Neuronal stem cell (in vitro differentiated cells): ENCODE results near the gene SULF2.

Experiments
- DNase-seq: peaks from one replicate; pipeline ENCODE4 v3.0.0-alpha.2; 2013; ENCODE audit warnings: low spot score
- H2AFZ ChIP-seq: one replicate; pipeline ENCODE4 v1.6.1; 2013; ENCODE audit warnings: mild to moderate bottlenecking, low read length, inconsistent platforms
- H2AK5ac ChIP-seq: 2 replicates; pipeline ENCODE4 v1.6.1; 2013; ENCODE audit warnings: low read depth, mild to moderate bottlenecking, inconsistent platforms, low read length, moderate library complexity, mixed read lengths
- H2BK120ac ChIP-seq: 2 replicates; pipeline ENCODE4 v1.6.1; 2013; ENCODE audit warnings: low read depth, mild to moderate bottlenecking, inconsistent platforms, low read length, moderate library complexity, mixed read lengths
- H2BK12ac ChIP-seq: one replicate; pipeline ENCODE4 v1.6.1; 2013; ENCODE audit warnings: low read length, inconsistent platforms
- H2BK15ac ChIP-seq: 2 replicates; pipeline ENCODE4 v1.6.1; 2013; ENCODE audit warnings: mild to moderate bottlenecking, low read length, inconsistent platforms, mixed read lengths
- H2BK5ac ChIP-seq: one replicate; pipeline ENCODE4 v1.6.1; 2013; ENCODE audit warnings: inconsistent platforms, mild to moderate bottlenecking, low read length, moderate library complexity
- H3K14ac ChIP-seq: one replicate; pipeline ENCODE4 v1.6.1; 2013; ENCODE audit warnings: low read length, inconsistent platforms
- H3K18ac ChIP-seq: 2 replicates; pipeline ENCODE4 v1.6.1; 2013; ENCODE audit warnings: low read length, inconsistent platforms
- H3K23ac ChIP-seq: 2 replicates; pipeline ENCODE4 v1.6.1; 2013; ENCODE audit warnings: low read depth, mild to moderate bottlenecking, mixed read lengths, low read length, inconsistent platforms; ENCODE audit not compliant: poor library complexity
- H3K27ac ChIP-seq: replicated peaks from 3 replicates; pipeline ENCODE4 v1.5.1; 2013; ENCODE audit warnings: low read length, inconsistent platforms
- H3K27me3 ChIP-seq, 3 experiments: 2 replicates each; pipeline ENCODE4 v1.6.1; 2013; ENCODE audit warnings: low read length in 3 of 3, mild to moderate bottlenecking in 2 of 3, inconsistent platforms in 1 of 3, low read depth in 1 of 3, mixed read lengths in 1 of 3, moderate library complexity in 1 of 3; ENCODE audit not compliant: control insufficient read depth in 3 of 3, insufficient read depth in 3 of 3
- H3K36me3 ChIP-seq, 2 donors: replicated peaks in 1 of 2; 2 replicates each; pipeline ENCODE4 v1.6.1; 2013; ENCODE audit warnings: low read length in 2 of 2; ENCODE audit not compliant: control insufficient read depth in 2 of 2, insufficient read depth in 2 of 2
- H3K4ac ChIP-seq: 2 replicates; pipeline ENCODE4 v1.6.1; 2013; ENCODE audit warnings: inconsistent platforms, mild to moderate bottlenecking, low read length, moderate library complexity
- H3K4me1 ChIP-seq, 2 donors: 1 replicate in 1 of 2; 2 replicates in 1 of 2; pipeline ENCODE4 v1.6.1; 2013; ENCODE audit warnings: low read length in 2 of 2, low read depth in 1 of 2; ENCODE audit not compliant: control insufficient read depth in 2 of 2, insufficient read depth in 1 of 2
- H3K4me2 ChIP-seq: one replicate; pipeline ENCODE4 v1.6.1; 2013; ENCODE audit warnings: mild to moderate bottlenecking, low read length, inconsistent platforms; ENCODE audit not compliant: insufficient read depth, poor library complexity, severe bottlenecking
- H3K4me3 ChIP-seq, 2 donors: 2 replicates each; pipeline ENCODE4 v1.5.1; 2013; ENCODE audit warnings: low read length in 2 of 2, mild to moderate bottlenecking in 2 of 2, inconsistent platforms in 1 of 2, moderate library complexity in 1 of 2
- H3K79me1 ChIP-seq: one replicate; pipeline ENCODE4 v1.6.1; 2013; ENCODE audit warnings: low read depth, mild to moderate bottlenecking, inconsistent platforms, low read length, moderate library complexity
- H3K9ac ChIP-seq: one replicate; pipeline ENCODE4 v1.6.1; 2013; ENCODE audit warnings: mild to moderate bottlenecking, low read depth, low read length, inconsistent platforms; ENCODE audit not compliant: poor library complexity
- H3K9me3 ChIP-seq, 2 donors: replicated peaks in 1 of 2; 2 replicates each; pipeline versions ENCODE3 to v1.6.1; 2013; ENCODE audit warnings: low read length in 2 of 2, mild to moderate bottlenecking in 2 of 2, inconsistent platforms in 1 of 2, low read depth in 1 of 2, mixed read lengths in 1 of 2, moderate library complexity in 1 of 2; ENCODE audit not compliant: control insufficient read depth in 2 of 2, insufficient read depth in 1 of 2
- H4K8ac ChIP-seq: one replicate; pipeline ENCODE4 v1.6.1; 2013; ENCODE audit warnings: low read depth, mild to moderate bottlenecking, inconsistent platforms, low read length, moderate library complexity
- H4K91ac ChIP-seq: one replicate; pipeline ENCODE4 v1.6.1; 2013; ENCODE audit warnings: low read length, low read depth, mild to moderate bottlenecking, inconsistent platforms; ENCODE audit not compliant: poor library complexity
- WGBS, 2 donors: extraction: QIAGEN DNeasy Blood & Tissue Kit; methylation state at CpG; one replicate each; pipeline ENCODE4 v1.1.7; 2013; ENCODE audit warnings: missing lambda C conversion rate in 2 of 2, mixed read lengths in 1 of 2; ENCODE audit not compliant: insufficient read length in 2 of 2, insufficient replicate concordance in 1 of 2; ENCODE audit errors: extremely low coverage in 2 of 2; 5-methylcytosine and 5-hydroxymethylcytosine counted together

The SULF2 gene

DNA sequence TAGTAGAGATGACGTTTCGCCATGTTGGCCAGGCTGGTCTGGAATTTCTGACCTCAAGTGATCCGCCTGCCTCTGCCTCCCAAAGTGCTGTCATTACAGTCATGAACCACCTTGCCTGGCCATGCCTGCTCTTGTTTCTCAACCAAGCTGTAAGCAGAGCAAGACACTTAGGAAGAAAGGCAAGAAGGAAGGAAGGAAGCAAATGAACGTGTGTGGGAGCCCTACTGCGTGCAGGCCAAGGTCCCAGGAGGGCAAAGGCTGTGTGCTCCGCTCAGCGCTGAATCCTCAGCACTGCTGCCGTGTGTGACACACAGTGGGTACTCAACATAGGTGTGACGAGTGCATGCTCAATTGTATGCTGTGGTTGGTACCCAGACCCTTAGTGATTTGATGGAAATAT is 47.4 kb downstream of the SULF2 start:
- Histone ChIP-seq H3K9me3 (peaks cover 0 to 4% of the 10 kb centered on the region in 2 donors), H3K4me2 (no peak overlapping the region), H3K36me3 (peaks cover 4 to 20% of the 10 kb centered on the region in 2 donors), H2AFZ (no peak overlapping the region), H3K18ac (no peak overlapping the region), H3K27me3 (no peaks in the 10 kb centered on the region), H2BK120ac (no peak overlapping the region), H3K9ac (no peak overlapping the region), H2BK12ac (no peak overlapping the region), H3K4me3 (no peak overlapping the region), H3K14ac (no peak overlapping the region), H3K4me1 (peaks cover 5 to 9% of the 10 kb centered on the region in 2 donors), H4K91ac (no peak overlapping the region), H3K27ac (no peak overlapping the region), H2BK15ac (no peak overlapping the region), H2AK5ac (no peak overlapping the region), H2BK5ac (no peak overlapping the region), H3K79me1 (no peaks in the 10 kb centered on the region), H3K4ac (no peak overlapping the region), H4K8ac (no peak overlapping the region), H3K23ac (no peak overlapping the region)
- WGBS, 2 donors: no CpG with 5 or more reads among the region's 9 CpGs
- no peak for DNase-seq

DNA sequence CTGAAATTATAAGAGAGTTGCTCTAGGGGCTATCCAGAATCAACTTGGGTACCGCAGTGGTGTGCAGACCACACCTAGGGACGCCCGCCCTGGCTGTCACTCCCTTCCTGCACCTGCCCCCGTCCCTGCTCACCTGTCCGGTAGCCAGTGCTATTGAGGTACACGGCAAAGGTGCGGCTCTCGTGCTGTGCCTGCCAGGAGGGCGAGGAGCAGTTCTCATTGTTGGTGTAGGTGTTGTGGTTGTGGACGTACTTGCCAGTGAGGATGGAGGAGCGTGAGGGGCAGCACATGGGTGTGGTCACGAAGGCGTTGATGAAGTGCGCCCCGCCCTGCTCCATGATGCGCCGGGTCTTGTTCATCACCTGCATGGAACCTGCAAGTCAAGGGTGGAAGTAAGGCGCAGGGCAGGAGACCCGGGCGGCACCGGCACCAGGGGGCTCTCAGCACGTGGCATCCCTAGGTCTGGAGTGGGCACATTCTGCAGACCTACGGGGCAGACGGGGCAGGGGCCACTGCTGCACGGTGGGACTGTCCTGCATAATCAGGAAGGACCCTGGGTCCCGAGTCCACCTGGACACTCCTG is 48.6 kb downstream of the SULF2 start:
- no peak overlapping the region for H2BK120ac ChIP-seq
- H2AFZ ChIP-seq: no peak overlapping the region
- peaks cover 5 to 21% of the 10 kb centered on the region in 2 donors for H3K36me3 ChIP-seq
- peaks cover 1 to 3% of the 10 kb centered on the region in 2 donors for H3K4me1 ChIP-seq
- WGBS, 2 donors: no CpG with 5 or more reads among the region's 26 CpGs
- H3K27ac ChIP-seq: no peak overlapping the region
- H3K23ac ChIP-seq: peak overlapping the region; percentile 49
- H2BK5ac ChIP-seq: no peak overlapping the region
- H2BK12ac ChIP-seq: peak overlapping the region; percentile 75
- H2AK5ac ChIP-seq: no peak overlapping the region
- H3K18ac ChIP-seq: peak overlapping the region; percentile 60
- H3K14ac ChIP-seq: peak overlapping the region; percentile 60
- no peak overlapping the region for H3K4ac ChIP-seq
- DNase-seq: no peak
- no peak overlapping the region for H4K8ac ChIP-seq
- no peak overlapping the region for H3K4me3 ChIP-seq
- peak overlapping the region; percentile 38 for H4K91ac ChIP-seq
- no peak overlapping the region for H3K4me2 ChIP-seq
- no peak overlapping the region for H2BK15ac ChIP-seq
- H3K9me3 ChIP-seq: peaks cover 0 to 4% of the 10 kb centered on the region in 2 donors
- H3K9ac ChIP-seq: no peak overlapping the region
- no peaks in the 10 kb centered on the region for H3K27me3 ChIP-seq
- no peaks in the 10 kb centered on the region for H3K79me1 ChIP-seq

DNA sequence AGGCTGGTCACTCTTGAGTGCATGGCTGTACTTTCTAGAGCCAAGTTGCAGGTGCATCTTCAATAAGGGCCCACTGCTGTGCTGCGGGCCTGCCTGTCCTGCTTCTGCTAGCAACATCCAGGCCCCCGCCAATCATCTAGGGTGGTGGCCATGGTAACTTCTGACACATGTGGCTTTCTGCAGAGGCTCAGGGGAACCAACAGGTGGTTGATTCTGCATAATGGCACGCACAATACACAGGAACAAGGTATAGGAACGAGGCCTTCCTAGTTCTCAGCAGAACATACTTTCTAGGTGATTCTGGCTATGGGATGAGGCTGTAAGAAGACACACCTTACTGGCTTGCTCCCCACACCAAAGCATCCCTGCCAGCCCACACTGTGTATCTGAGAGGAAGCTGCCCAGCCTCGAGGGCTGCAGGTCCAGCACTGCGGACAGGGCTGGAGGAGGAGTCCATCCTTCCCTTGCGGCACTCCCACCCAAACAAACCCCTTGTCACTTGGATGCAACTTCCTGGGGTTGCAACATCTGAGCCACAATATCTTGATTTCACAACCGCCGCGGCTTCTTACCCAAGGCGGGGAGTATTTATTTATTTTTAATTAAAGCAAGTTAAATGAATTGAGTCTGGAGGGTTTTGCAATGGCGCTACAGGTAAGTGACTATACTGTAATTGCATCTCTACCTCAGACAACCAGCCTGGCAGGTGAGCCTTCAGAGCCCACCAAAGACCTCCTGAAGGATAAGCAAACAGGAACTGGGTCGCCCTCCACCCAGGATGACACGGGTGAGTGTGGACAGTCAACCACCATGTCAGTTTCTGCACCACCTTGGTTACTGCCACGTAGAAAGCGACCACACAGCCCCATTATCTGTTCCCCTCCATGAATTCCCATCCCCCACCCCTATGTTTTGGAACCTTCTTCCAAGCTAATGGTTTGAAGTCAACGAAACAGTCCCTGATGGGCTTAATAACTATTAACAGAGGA is 49.6 kb downstream of the SULF2 start:
- Histone ChIP-seq H3K23ac (no peak overlapping the region), H3K9me3 (peaks cover 0 to 4% of the 10 kb centered on the region in 2 donors), H2BK15ac (no peak overlapping the region), H4K91ac (no peak overlapping the region), H4K8ac (no peak overlapping the region), H3K36me3 (peaks cover 7 to 28% of the 10 kb centered on the region in 2 donors), H3K9ac (no peak overlapping the region), H3K14ac (no peak overlapping the region), H2BK12ac (no peak overlapping the region), H2AFZ (no peak overlapping the region), H2AK5ac (no peak overlapping the region), H2BK5ac (no peak overlapping the region), H3K18ac (no peak overlapping the region), H3K79me1 (no peaks in the 10 kb centered on the region), H3K27ac (no peak overlapping the region), H3K4ac (no peak overlapping the region), H3K27me3 (peaks cover 0 to under 1% (median 0%) of the 10 kb centered on the region in 3 experiments), H3K4me2 (no peak overlapping the region), H3K4me3 (no peak overlapping the region), H2BK120ac (no peak overlapping the region), H3K4me1 (peaks cover 0 to 1% of the 10 kb centered on the region in 2 donors)
- WGBS, 2 donors: no CpG with 5 or more reads among the region's 17 CpGs
- DNase-seq: no peak

DNA sequence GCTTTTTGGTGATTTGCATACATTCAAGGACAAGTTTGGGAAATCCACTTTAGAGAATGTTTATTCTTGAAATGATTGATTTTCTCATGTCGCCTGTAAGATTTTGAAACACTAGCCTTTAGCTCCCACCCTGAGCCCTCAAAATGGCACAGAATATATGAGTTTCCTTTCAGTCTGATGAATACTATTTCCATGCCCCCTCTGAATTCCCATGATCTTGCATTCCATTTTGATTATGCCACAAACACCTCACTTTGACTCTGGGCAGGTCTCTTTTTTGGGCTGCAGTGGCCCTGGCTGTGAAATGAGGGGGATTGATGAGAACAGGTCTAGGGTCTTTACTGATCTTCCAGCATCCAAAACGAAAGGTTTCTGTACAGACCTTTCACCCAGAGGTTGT is 50.4 kb downstream of the SULF2 start:
- no CpG with 5 or more reads among the region's 2 CpGs for WGBS, 2 donors
- no peak overlapping the region for H2BK5ac ChIP-seq
- H3K14ac ChIP-seq: no peak overlapping the region
- no peak overlapping the region for H4K91ac ChIP-seq
- H3K79me1 ChIP-seq: no peaks in the 10 kb centered on the region
- no peak overlapping the region for H3K27ac ChIP-seq
- H3K9me3 ChIP-seq: peaks cover 0 to 4% of the 10 kb centered on the region in 2 donors
- no peak overlapping the region for H3K4me3 ChIP-seq
- H2BK15ac ChIP-seq: no peak overlapping the region
- no peak overlapping the region for H3K4me2 ChIP-seq
- H3K4me1 ChIP-seq: peaks cover 0 to 1% of the 10 kb centered on the region in 2 donors
- H2BK12ac ChIP-seq: no peak overlapping the region
- no peak overlapping the region for H2BK120ac ChIP-seq
- no peak overlapping the region for H3K23ac ChIP-seq
- H2AK5ac ChIP-seq: no peak overlapping the region
- no peak overlapping the region for H2AFZ ChIP-seq
- peaks cover 0 to 2% (median 0%) of the 10 kb centered on the region in 3 experiments for H3K27me3 ChIP-seq
- DNase-seq: no peak
- no peak overlapping the region for H3K9ac ChIP-seq
- H4K8ac ChIP-seq: no peak overlapping the region
- no peak overlapping the region for H3K18ac ChIP-seq
- H3K36me3 ChIP-seq: peaks cover 7 to 28% of the 10 kb centered on the region in 2 donors
- no peak overlapping the region for H3K4ac ChIP-seq
